Dermis blood vessel endothelial cell (primary cell): ENCODE results near the gene HOXA11. TPM values are rescaled to one million over a fixed set of nuclear protein-coding genes. Genes with fewer than 3 reads are reported as not detected.

ENCODE experiments used
- DNase-seq: peaks from one replicate; pipeline ENCODE4 v3.0.0; 2010
- total RNA-seq: library from RNA; depleted of rRNA; stranded (reverse); fragments of >200 nt; gene quantifications from 2 replicates; pipeline ENCODE4 v1.2.3, GENCODE V29; 2014

HOXA11 gene
- total RNA-seq, 1 donor from 2014 or later: under 0.01 TPM

- no peak for DNase-seq
These were observed 20.6 kb upstream of the HOXA11 start for GRCh38 chr7:27205325-27206280.

- no peak for DNase-seq
These were observed 19.9 kb upstream of the HOXA11 start for GRCh38 chr7:27204851-27205322.

- DNase-seq: no peak
These were observed 19.0 kb upstream of the HOXA11 start for GRCh38 chr7:27203964-27204594.

- DNase-seq: no peak
These were observed 18.4 kb upstream of the HOXA11 start for GRCh38 chr7:27203365-27203953.

- DNase-seq: no peak
These were observed 17.8 kb upstream of the HOXA11 start for GRCh38 chr7:27202862-27203134.

GRCh38 chr7:27202018-27202861, 17.2 kb upstream of the HOXA11 start:
- no peak for DNase-seq

- DNase-seq: no peak
These were observed 16.6 kb upstream of the HOXA11 start for GRCh38 chr7:27201580-27202017.

GRCh38 chr7:27200761-27201579, 15.9 kb upstream of the HOXA11 start:
- DNase-seq: no peak

- no peak for DNase-seq
These were observed 15.1 kb upstream of the HOXA11 start, which contains the start of gene HOXA13 for GRCh38 chr7:27199849-27200760. Gene HOXA13 (minus strand): TSS chr7:27200091. CDS start chr7:27200077, 14 bp downstream.

GRCh38 chr7:27198871-27199801, 14.1 kb upstream of the HOXA11 start:
- peak; percentile 48 for DNase-seq

- no peak for DNase-seq
These were observed 13.3 kb upstream of the HOXA11 start for GRCh38 chr7:27198138-27198841.

- DNase-seq: no peak
These were observed 12.4 kb upstream of the HOXA11 start for GRCh38 chr7:27197137-27198042.

- DNase-seq: peak; percentile 90
These were observed 11.3 kb upstream of the HOXA11 start for GRCh38 chr7:27196287-27196767.

- no peak for DNase-seq
These were observed 9.8 kb upstream of the HOXA11 start for GRCh38 chr7:27194686-27195379.

GRCh38 chr7:27194002-27194352, 8.9 kb upstream of the HOXA11 start:
- no peak for DNase-seq

- no peak for DNase-seq
These were observed 8.4 kb upstream of the HOXA11 start for GRCh38 chr7:27193335-27194001.
